HG02870 (cell line): ENCODE data around the gene SNX10.

ENCODE experiments used
- ATAC-seq: cut with Tn5 transposase; IDR thresholded peaks from one replicate; pipeline ENCODE4 v1.9.1; 2021; ENCODE audit warnings: mild to moderate bottlenecking, moderate library complexity; ENCODE audit not compliant: unreplicated experiment

SNX10 gene

GRCh38 chr7:26295586-26295985 lies 3.9 kb downstream of the SNX10 start:
- ATAC-seq, result no peak

DNA sequence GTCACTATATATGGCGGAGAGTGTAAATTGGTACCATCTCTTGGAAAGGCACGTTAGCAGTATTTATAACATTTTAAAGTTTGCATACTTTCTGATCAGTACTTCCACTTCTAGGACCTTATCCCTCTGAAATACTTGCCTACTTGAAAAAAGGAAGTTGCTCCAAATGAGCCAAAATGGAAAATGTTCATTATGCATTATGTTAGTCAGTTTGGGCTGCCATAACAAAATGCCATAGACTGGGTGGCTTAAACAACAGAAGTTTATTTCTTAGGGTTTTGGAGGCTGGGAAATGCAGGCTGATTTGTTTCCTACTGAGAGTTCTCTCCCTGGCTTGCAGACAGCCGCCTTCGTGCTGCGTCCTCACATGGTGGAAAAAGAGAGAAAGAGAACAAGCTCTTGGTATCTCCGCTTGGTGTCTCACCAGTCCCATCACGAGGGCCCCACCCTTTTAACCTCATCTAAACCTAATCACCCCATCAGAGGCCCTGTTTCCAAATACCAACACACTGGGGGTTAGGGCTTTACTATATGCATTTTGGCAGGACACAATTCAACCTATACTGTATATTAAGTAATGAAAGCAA lies 6.9 kb downstream of the SNX10 start:
- ATAC-seq, result no peak

- ATAC-seq, result no peak
Measured at GRCh38 chr7:26305090-26305868, 13.6 kb downstream of the SNX10 start.

DNA sequence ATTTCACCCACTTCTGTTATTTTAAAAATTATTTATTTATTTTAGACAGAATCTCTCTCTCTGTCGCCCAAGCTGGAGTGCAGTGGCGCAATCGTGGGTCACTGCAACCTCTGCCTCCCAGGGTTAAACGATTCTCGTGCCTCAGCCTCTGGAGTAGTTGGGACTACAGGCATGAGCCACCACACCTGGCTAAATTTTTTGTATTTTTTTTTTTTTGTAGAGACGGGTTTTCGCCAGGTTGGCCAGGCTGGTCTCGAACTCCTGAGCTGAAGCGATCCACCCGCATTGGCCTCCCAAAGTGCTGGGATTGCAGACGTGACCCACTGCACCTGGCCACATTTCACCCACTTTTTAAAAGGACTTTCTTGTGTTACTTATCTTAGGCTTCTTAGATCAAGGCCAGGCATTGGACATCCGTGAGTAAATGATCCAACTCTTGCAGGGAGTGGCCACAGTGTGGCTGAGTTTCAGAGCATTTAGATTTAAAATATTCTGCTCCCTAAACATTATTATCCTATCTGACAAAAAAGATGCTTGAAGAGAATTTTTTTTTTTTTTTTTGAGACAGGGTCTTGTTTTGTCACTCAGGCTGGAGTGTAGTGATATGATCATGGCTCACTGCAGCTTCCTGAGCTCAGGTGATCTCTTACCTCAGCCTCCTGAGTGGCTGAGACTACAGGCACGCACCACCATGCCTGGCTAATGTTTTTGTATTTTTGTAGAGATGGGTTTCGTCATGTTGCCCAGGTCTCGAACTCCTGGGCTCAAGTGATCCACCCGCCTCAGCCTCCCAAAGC lies 14.4 kb downstream of the SNX10 start:
- ATAC-seq, result no peak

GRCh38 chr7:26306790-26307189 lies 15.1 kb downstream of the SNX10 start:
- ATAC-seq, result no peak

DNA sequence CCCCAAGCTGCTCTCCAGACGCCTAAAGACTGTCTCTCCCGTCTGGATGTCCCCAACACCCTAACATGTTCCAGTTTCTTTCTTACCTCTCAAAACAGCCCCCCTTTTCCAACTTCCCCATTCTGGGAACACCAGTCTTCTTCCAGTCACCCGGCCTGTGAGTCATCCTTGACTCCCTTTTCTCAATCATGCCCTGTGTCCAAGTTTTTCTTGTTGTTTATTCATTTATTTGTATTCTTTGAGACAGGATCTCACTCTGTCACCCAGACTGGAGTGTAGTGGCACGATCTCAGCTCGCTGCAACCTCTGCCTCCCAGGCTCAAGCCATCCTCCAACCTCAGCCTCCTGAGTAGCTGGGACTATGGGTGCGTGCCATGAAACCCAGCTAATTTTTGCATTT lies 15.6 kb downstream of the SNX10 start:
- ATAC-seq, result no peak

DNA sequence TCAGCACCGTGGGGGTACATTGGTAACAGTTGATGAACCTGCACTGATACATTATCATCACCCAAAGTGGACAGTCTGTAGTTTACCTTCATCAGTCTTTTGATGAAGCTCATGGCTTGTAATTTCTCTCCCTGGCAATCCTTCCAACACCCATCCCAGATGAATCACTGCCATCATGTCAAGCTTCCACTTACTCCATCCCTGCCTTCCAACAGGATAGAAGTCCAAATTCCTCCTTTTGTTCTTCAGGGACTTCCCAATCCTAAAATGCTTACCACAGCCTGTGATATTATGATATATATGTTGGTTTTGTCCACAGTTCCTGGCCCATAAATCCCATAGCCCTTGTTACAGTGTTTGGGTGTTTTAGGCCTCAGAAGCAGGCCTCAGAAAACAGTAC lies 16.1 kb downstream of the SNX10 start:
- no peak for ATAC-seq

- no peak for ATAC-seq
Measured at GRCh38 chr7:26308551-26308950, 16.9 kb downstream of the SNX10 start.

- ATAC-seq, result no peak
Measured at GRCh38 chr7:26309089-26309488, 17.4 kb downstream of the SNX10 start.

DNA sequence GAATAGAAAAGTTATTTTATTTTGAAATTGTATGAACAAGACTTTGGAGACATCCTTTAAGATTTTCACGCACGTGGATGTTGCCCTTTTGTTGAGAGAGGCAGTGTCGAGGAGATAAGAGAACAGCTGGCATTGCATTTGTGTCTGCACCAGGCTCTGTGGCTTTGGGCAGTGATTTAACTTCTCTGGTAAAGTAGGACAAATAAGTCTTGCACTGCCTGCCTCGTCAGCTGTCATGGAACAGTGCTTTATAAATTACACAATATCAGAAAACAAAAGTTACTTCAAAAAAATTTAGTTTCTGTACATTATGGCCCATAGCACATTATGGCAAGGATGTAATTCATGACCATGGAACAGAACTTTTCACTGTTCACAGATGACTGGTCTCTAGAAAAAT lies 20.1 kb downstream of the SNX10 start:
- no peak for ATAC-seq

- ATAC-seq, result no peak
Measured at GRCh38 chr7:26317211-26317610, 25.5 kb downstream of the SNX10 start.

DNA sequence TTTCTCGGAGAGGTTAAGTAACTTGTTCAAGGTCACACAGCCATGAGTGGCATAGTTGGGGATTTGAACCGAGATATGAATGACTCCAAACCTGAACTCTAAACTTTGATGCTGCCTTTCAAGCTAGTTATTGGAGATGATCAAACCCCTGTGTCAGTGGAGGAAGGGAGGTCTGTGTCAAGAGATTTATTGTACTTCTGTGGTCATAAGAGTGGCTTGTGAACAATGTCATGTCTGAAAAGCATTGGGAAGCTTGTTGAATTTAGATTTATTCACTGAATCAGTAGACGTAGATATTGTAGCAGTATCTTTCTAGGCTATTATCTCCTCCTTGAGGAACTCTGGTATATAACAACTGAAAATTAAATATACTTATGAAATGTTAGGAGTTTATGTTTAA lies 27.3 kb downstream of the SNX10 start:
- ATAC-seq, result no peak

- no peak for ATAC-seq
Measured at GRCh38 chr7:26319636-26320035, 28.0 kb downstream of the SNX10 start.

DNA sequence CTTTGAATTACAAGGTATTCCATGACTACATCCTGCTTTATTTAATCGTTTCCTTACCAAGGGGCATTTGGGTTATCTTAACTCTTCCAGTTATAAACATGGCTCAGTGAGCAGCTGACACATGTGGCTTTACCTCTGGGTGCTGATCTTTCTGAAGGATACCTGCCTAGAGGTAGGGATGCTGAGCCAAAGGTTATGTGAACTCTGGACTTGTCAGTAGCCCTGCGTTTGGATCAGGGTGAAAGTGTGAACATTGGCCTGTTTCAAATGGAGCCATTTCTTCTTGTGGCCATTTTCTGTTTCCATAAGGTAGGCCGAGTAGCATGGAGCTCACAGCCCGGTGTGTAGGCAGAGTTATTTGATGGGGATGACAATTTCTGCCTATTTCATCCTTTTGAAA lies 29.2 kb downstream of the SNX10 start:
- ATAC-seq, result no peak

DNA sequence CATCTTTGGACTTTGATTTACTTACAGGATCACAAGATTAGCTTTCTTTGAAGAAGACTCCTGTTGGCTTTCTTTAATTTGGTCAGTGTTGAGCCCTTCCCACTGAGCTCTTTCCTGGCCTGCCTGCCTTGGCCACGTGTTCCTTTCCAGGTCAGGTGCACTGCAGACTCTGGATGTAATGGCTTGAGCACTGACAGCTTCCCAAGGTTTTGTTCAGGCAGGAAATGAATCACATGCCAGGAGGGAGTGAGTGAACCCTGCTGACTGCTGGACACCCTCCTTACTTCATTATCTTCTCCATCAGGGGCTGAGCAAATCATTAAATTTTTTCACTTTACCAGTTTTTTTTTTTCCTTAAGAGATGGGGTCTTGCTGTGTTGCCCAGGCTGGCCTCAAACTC lies 29.8 kb downstream of the SNX10 start:
- ATAC-seq, result no peak

GRCh38 chr7:26326211-26326610 lies 34.5 kb downstream of the SNX10 start:
- ATAC-seq, result no peak

GRCh38 chr7:26328498-26329390 lies 37.1 kb downstream of the SNX10 start:
- ATAC-seq, result no peak

DNA sequence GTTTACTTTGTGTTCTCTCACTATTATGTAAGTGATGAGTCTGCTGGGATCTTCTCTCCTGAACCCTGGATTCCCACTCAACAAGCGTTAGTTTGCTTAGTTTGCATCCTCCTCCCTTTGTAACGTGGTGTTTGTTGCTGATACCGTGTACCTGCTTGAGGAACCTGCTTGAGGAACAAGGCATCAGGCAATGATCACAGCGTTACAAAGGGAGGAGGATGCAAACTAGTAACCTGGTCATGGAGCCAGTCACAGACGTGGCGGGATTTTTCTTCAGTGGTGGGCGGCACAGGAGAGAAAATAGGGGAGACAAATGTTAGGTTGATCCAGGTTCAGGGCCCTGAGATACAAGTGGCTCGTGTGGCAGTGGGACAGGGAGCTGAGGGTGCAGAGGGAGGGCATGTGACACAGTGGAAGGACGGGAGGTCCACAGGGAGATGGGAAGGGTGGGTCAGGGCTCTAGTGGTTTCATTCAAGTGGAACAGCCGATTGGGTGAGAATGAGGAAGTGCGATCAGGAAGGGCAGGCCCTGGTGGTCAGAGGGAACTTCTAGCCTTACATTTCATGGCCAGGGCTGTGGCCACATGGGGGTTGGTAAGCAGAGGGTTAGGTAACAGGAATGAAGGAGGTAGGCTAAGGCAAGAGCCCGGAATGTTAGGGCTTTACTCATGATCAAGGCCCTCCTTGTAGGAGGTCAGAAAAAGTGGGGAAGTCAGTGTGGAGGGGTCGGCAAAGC lies 38.0 kb downstream of the SNX10 start:
- no peak for ATAC-seq

GRCh38 chr7:26331113-26331512 lies 39.5 kb downstream of the SNX10 start:
- no peak for ATAC-seq

DNA sequence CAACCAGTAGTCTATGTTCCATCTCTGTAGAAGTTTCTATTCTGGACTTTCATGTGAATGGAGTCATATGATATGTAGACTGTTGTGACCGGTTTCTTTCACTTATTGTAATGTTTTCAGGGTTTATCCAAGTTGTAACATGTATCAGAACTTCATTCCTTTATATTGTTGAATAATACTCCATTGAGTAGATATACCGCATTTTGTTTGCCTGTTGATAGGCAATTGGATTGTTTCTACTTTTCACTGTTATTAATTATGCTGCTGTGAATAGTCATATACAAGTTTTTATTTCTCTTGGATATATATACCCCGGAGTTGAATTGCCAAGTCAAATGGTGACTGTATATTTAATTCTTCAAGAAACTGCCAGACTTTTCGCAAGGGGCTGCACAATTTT lies 40.1 kb downstream of the SNX10 start:
- no peak for ATAC-seq
